Measurements from ENCODE around the gene ANKS1A. TPM values are rescaled to one million over a fixed set of nuclear protein-coding genes. Genes with fewer than 3 reads are reported as not detected.
A peak's percentile ranks its signal among the peaks of the same experiment; 100 is the strongest.
"Not testable (repeated sequence)": the region's sequence is repeated elsewhere in the genome, so short reads cannot be mapped to it uniquely, and the experiment has no call there.

The ANKS1A gene
- total RNA-seq, 3 donors from 2014 or later: 30.0 to 62.4 (median 33.3) TPM

DNA sequence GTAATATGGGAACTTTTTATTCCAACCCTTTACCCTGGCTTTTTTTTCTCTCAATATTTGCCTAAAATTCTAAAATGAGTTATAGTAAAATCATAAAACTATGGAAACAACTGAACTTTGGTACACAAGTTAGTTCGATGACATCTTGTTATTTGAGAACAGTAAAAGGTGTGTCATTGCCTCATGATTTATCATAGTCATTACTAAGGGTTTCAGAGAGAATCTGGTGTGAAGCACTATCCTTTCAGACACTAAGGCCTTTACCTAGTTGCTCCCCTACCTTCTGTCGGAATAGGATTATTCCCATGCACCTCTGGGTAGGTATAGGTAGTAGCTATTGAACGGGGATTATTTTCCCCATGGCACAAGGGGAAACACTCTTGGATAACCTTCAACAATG lies 12.6 kb upstream of the ANKS1A start:
- H3K9me3 ChIP-seq: no peaks in the 10 kb centered on the region
- intact Hi-C loops (cut with DNase I, micrococcal nuclease): no loop called here
- H3K36me3 ChIP-seq (ENCODE audit: low read depth): no peaks in the 10 kb centered on the region
- ATAC-seq: peak; percentile 83
- DNase-seq: no peak
- TF ChIP-seq, protein P1, sequence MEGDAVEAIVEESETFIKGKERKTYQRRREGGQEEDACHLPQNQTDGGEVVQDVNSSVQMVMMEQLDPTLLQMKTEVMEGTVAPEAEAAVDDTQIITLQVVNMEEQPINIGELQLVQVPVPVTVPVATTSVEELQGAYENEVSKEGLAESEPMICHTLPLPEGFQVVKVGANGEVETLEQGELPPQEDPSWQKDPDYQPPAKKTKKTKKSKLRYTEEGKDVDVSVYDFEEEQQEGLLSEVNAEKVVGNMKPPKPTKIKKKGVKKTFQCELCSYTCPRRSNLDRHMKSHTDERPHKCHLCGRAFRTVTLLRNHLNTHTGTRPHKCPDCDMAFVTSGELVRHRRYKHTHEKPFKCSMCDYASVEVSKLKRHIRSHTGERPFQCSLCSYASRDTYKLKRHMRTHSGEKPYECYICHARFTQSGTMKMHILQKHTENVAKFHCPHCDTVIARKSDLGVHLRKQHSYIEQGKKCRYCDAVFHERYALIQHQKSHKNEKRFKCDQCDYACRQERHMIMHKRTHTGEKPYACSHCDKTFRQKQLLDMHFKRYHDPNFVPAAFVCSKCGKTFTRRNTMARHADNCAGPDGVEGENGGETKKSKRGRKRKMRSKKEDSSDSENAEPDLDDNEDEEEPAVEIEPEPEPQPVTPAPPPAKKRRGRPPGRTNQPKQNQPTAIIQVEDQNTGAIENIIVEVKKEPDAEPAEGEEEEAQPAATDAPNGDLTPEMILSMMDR (IDR thresholded peaks at IDR 0.05): no peak
- peaks cover 10% of the 10 kb centered on the region for H3K4me1 ChIP-seq (ENCODE audit: low read depth)
- no peak overlapping the region for H3K4me3 ChIP-seq

DNA sequence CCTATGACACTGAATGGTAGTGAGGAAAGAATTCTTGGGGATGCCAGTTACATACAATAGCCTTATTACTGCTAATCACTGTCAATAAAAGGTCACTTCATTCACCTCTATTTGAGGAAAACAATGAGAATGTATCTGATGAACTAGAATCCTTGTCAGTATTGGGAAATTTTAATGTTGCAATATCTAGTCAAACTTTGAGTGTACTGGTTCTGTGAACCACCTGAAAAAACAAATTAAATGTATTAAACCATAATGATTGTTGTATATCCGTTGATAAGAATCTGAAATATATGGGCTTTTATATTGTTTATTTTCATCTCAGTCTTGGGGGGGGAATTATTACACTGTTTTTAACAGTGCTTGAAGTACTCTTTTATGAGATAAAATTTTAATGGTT lies 11.8 kb upstream of the ANKS1A start:
- TF ChIP-seq, protein P1 (IDR thresholded peaks at IDR 0.05): no peak
- Histone ChIP-seq H3K4me3 (no peak overlapping the region), H3K9me3 (no peaks in the 10 kb centered on the region), H3K4me1 (ENCODE audit: low read depth) (peaks cover 10% of the 10 kb centered on the region), H3K36me3 (ENCODE audit: low read depth) (no peaks in the 10 kb centered on the region)
- no peak for ATAC-seq
- no peak for DNase-seq
- intact Hi-C loops (cut with DNase I, micrococcal nuclease): no loop called here

DNA sequence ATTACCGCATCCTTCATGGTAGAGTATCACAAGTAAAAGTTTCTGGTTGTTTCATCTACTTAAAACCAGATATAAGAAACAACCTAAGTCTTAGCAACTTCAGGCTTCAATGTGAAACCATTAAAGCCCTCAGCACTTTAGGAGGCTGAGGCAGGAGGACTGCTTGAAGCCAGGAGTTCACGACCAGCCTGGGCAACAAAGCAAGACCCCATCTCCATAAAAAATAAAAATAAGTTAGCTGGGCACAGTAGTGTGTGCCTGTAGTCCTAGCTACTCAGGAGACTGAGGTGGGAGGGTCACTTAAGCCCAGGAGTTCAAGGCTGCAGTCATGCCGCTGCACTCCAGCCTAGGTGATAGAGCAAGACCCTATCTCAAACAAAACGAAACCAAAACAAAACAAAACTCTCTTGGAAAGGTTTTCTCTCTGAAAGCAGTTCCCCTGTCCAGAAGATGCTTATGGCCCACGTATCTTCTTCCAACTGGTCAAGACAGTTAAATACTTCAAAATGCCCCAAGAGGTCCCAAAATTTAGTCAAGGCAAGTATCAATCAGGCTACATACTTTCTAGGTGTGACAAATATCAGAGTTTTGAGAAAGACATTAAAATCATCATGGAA lies 11.1 kb upstream of the ANKS1A start:
- ATAC-seq: no peak

DNA sequence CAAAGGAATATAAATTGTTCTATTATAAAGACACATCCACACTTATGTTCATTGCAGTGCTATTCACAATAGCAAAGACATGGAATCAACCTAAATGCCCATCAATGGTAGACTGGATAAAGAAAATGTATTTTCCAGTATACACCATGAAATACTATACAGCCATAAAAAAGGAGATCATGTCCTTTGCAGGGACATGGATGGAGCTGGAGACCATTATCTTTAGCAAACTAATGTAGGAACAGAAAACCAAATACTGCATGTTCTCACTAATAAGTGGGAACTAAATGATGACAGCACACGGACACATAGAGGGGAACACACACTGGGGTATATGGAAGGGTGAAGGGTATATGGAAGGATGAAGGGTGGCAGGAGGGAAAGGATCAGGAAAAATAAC lies 5.0 kb upstream of the ANKS1A start:
- ATAC-seq; H3K4me3 ChIP-seq; DNase-seq; H3K9me3 ChIP-seq; H3K4me1 ChIP-seq (ENCODE audit: low read depth); intact Hi-C loops (cut with DNase I, micrococcal nuclease); H3K36me3 ChIP-seq (ENCODE audit: low read depth): not testable (repeated sequence)

More for the DNA sequence above, 11.1 kb upstream of the ANKS1A start:
- peaks cover 10% of the 10 kb centered on the region for H3K4me1 ChIP-seq (ENCODE audit: low read depth)
- intact Hi-C loops (cut with DNase I, micrococcal nuclease): no loop called here
- TF ChIP-seq, protein P1 (IDR thresholded peaks at IDR 0.05): no peak
- H3K4me3 ChIP-seq: no peak overlapping the region
- H3K36me3 ChIP-seq (ENCODE audit: low read depth): no peaks in the 10 kb centered on the region
- H3K9me3 ChIP-seq: no peaks in the 10 kb centered on the region
- DNase-seq: no peak

DNA sequence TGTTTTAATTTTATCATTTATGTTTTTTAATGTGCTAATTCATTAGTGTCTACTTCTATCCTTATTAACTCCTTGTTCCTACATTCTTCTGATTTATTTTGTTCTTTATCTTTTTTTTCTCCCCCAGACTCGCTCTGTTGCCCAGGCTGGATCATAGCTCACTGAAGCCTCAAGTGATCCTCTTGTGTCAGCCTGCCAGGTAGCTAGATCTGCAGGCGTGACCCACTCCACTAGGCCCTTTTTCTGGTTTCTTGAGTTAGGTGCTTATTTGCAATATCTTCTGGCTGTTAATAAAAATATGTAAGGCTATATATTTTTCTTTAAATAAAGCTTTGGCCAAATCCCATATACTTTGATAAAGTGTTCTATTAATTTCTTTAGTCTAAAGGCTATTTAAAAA lies 4.1 kb upstream of the ANKS1A start:
- TF ChIP-seq, protein P1 (IDR thresholded peaks at IDR 0.05): no peak
- H3K4me1 ChIP-seq (ENCODE audit: low read depth): peaks cover 9% of the 10 kb centered on the region
- H3K36me3 ChIP-seq (ENCODE audit: low read depth): no peaks in the 10 kb centered on the region
- no peaks in the 10 kb centered on the region for H3K9me3 ChIP-seq
- intact Hi-C loops (cut with DNase I, micrococcal nuclease): no loop called here
- H3K4me3 ChIP-seq: no peak overlapping the region
- ATAC-seq (no peak), DNase-seq (no peak)

DNA sequence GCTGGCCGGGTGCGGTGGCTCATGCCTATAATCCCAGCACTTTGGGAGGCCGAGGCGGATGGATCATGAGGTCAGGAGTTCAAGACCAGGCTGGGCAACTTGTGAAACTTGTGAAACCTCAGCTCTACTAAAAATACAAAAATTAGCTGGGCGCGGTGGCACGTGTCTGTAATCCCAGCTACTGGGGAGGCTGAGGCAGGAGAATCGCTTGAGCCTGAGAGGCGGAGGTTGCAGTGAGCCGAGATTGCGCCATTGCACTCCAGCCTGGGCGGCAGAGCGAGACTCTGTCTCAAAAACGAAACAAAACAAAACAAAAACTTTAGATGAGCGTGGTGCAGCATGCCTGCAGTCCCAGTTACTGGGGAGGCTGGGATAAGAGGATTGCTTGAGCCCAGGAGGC lies 3.2 kb upstream of the ANKS1A start:
- intact Hi-C loops (cut with DNase I, micrococcal nuclease); H3K4me3 ChIP-seq; H3K36me3 ChIP-seq (ENCODE audit: low read depth); DNase-seq; H3K9me3 ChIP-seq; ATAC-seq: not testable (repeated sequence)
- peaks cover 13% of the 10 kb centered on the region for H3K4me1 ChIP-seq (ENCODE audit: low read depth)

Measured in mucosa of descending colon (tissue), 3 donors.